NCI-H1105 (cell line): ENCODE results near the gene FAM110D.

ENCODE experiments used
- DNase-seq: peaks from one replicate; lab custom pipeline; 2025; lab: John Stamatoyannopoulos, UW

FAM110D gene

DNA sequence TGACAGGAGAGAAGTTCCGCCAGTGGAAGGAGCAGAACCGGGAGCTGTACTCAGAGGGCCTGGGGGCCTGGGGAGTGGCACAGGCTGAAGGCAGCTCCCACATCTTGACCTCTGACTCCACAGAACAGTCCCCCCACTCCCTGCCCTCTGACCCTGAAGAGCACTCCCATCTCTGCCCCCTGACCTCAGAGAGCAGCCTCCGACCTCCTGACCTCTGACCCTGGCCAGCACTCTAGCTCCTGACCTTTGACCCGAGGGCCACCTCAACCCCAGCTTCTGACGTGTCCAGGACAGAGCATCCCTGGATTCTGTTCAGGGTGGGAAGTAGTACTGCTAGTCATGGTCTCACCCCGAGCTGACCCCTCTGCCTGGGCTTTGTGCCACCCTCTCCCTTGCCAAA, 30.5 kb downstream of the FAM110D start:
- DNase-seq: no peak

DNA sequence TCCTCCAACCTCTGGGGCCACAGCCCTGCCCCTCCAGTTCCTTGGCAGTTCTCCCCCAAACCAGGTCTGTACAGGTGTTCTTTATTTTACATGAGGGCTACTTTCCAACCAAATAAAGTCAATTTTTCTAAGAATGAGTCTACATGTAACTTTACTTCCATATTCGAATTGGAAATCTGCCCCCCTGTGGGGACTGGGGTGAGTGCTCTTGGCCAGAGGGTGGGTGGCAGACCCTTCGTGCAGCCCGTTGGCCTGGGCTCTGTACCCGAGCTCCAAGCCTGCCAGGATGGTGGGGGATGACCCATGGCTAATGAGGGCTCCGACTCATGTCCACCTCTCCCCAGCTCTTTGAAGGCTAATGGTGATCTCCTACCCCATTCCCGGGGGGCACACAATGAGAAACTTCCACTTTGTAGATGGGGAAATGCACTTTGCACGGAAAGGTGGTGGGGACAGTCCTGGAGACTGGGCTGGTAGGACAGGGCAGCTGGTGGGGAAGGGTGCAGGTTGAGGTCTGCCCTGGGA, 30.9 kb downstream of the FAM110D start:
- DNase-seq: no peak

GRCh38 chr1:26190373-26190987, 31.6 kb downstream of the FAM110D start, which contains the start of gene CATSPER4:
CATSPER4 (plus strand) TSS chr1:26190602; CDS start chr1:26190628, 26 bp downstream.
- no peak for DNase-seq

- DNase-seq: no peak
Measured at GRCh38 chr1:26191739-26192138, 32.9 kb downstream of the FAM110D start.

- no peak for DNase-seq
Measured at GRCh38 chr1:26195805-26196204, 36.9 kb downstream of the FAM110D start.

DNA sequence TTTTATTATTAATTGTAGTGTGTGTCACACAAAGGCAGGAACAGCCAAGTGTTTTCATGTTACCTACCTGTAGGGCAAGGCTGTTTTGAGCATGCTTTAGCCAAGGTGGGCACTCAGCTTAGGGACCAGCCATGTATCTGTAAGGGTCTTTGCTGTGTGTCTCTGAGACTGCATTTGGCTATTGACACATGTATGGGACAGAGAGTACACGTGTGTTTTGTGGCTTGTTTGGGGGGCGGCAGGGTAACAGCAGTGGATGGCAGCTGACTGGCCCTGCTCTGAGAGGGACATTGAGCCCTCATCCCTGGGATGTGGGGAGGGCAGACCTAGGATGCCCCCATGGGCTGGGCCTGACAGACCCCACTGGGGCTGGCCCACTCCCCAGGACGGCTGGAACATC, 38.4 kb downstream of the FAM110D start:
- no peak for DNase-seq

DNA sequence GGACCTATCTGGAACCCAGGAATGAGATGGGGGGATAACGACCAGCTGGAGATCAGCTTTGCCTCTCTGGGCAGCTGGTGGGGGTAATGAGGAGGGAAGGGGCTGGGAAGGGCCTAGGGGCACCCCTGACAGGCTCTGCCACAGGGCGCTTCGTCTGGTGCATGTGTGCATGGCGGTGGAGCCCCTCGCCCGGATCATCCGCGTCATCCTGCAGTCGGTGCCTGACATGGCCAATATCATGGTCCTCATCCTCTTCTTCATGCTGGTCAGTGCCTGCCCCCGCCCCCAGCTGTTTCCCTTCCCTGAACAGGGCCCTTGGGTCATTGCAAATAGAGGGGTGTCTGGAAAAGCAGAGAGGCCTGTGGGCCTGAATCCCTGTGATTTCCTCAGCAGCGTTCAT, 38.9 kb downstream of the FAM110D start:
- no peak for DNase-seq

DNA sequence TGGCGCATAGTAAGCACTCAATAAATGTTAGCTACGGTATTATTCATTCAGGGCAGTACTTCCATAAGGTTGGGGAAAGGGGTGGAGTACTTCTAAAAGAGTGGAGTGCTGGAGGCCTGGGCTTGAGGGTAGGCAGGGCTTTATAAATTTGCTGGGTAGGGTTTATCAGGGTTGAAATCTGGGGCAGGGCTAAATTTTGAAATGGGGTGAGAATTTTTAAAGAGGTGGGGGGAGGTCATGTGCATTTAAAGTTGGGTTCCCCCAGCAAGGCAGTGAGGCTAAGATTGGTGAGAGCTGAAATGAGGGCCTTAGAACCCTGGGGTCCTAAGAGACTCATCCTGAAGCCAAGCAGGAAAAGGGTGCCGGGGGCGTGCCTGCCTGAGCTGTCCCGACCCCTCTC, 41.5 kb downstream of the FAM110D start:
- DNase-seq: no peak

DNA sequence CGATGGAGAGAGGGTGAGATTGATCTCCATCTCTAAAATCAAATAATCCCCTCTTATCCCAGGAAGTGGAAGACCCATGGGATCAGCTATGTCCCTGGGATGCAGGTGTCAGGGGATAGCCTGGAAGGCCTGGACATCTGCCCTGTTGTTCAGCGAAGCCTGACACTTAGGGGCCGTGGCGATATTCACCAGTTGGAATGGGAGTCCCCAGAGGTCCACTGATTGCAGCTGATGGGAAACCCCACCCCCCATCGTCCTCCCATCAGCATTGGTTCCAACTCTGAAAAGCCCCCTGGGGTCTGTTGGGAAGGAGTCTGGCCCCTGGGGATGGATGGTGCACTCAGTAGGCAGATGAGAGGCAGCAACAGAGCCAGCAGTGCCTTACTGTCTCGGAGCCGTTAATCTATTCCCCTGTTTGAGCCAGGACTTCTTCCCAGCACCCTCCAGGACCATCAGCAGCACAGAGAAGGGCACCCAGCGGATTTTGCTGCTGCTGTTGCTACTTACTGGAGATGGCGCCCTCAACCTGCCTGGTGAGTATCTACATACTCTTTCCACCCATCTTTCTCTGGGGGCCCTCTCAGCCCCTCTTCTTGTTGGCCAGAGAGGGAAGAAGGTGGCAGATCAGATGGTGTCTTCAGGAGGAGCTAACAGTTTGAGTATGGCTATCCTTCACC, 44.9 kb downstream of the FAM110D start:
- no peak for DNase-seq

- no peak for DNase-seq
Measured at GRCh38 chr1:26210147-26210870, 51.4 kb downstream of the FAM110D start.

GRCh38 chr1:26212726-26213125, 53.8 kb downstream of the FAM110D start:
- DNase-seq: no peak

GRCh38 chr1:26213335-26213905, 54.5 kb downstream of the FAM110D start:
- DNase-seq: no peak
